GM19328 (cell line): ENCODE data around the gene DDX4.

Source experiments
- ATAC-seq: cut with Tn5 transposase; IDR thresholded peaks from one replicate; pipeline ENCODE4 v1.9.1; 2021; ENCODE audit warnings: mild to moderate bottlenecking, moderate library complexity; ENCODE audit not compliant: unreplicated experiment

DDX4 gene

GRCh38 chr5:55820488-55820887 lies 82.6 kb downstream of the DDX4 start:
- no peak for ATAC-seq

GRCh38 chr5:55821731-55822512 lies 84.1 kb downstream of the DDX4 start:
- ATAC-seq: no peak

- no peak for ATAC-seq
Observed at GRCh38 chr5:55823151-55823796, 85.4 kb downstream of the DDX4 start.

GRCh38 chr5:55829956-55830355 lies 92.1 kb downstream of the DDX4 start:
- no peak for ATAC-seq

GRCh38 chr5:55832446-55832845 lies 94.6 kb downstream of the DDX4 start:
- no peak for ATAC-seq

GRCh38 chr5:55836191-55836590 lies 98.3 kb downstream of the DDX4 start:
- no peak for ATAC-seq

- ATAC-seq: no peak
Observed at GRCh38 chr5:55841976-55842375, 104.1 kb downstream of the DDX4 start.

- ATAC-seq: no peak
Observed at GRCh38 chr5:55847837-55848236, 110.0 kb downstream of the DDX4 start.

- ATAC-seq: no peak
Observed at GRCh38 chr5:55848783-55849182, 110.9 kb downstream of the DDX4 start.

GRCh38 chr5:55850839-55851674 lies 113.2 kb downstream of the DDX4 start, which contains the start of gene IL31RA:
Gene IL31RA (plus strand): TSS chr5:55851357. CDS start chr5:55851571, 214 bp downstream.
- no peak for ATAC-seq

GRCh38 chr5:55851675-55851979 lies 113.8 kb downstream of the DDX4 start:
- ATAC-seq: no peak

GRCh38 chr5:55852503-55852902 lies 114.6 kb downstream of the DDX4 start:
- no peak for ATAC-seq

- ATAC-seq: no peak
Observed at GRCh38 chr5:55853041-55853670, 115.3 kb downstream of the DDX4 start.

- ATAC-seq: no peak
Observed at GRCh38 chr5:55853818-55854217, 116.0 kb downstream of the DDX4 start.

- no peak for ATAC-seq
Observed at GRCh38 chr5:55855509-55855908, 117.6 kb downstream of the DDX4 start.

GRCh38 chr5:55856516-55857246 lies 118.8 kb downstream of the DDX4 start:
- ATAC-seq: no peak

GRCh38 chr5:55857247-55857640 lies 119.4 kb downstream of the DDX4 start:
- ATAC-seq: no peak

- no peak for ATAC-seq
Observed at GRCh38 chr5:55858104-55858503, 120.2 kb downstream of the DDX4 start.

- no peak for ATAC-seq
Observed at GRCh38 chr5:55860288-55860687, 122.4 kb downstream of the DDX4 start.

- ATAC-seq: no peak
Observed at GRCh38 chr5:55860709-55861108, 122.8 kb downstream of the DDX4 start.
